HG03097 (cell line): ENCODE results near the gene TRIM49.
"Not testable (repeated sequence)": the region's sequence is repeated elsewhere in the genome, so short reads cannot be mapped to it uniquely, and the experiment has no call there.

Source experiments
- ATAC-seq: cut with Tn5 transposase; IDR thresholded peaks from one replicate; pipeline ENCODE4 v1.9.1; 2021; ENCODE audit not compliant: unreplicated experiment, low FRiP score

TRIM49 gene

GRCh38 chr11:89808475-89808874, at the start of gene TRIM49:
Gene TRIM49 (minus strand): TSS chr11:89808575. CDS start chr11:89804469, 4,106 bp downstream.
- not testable (repeated sequence) for ATAC-seq

GRCh38 chr11:89826694-89827093, 18.3 kb upstream of the TRIM49 start:
- not testable (repeated sequence) for ATAC-seq

- not testable (repeated sequence) for ATAC-seq
These were observed 11.6 kb upstream of the TRIM49 start for GRCh38 chr11:89820008-89820407.

DNA sequence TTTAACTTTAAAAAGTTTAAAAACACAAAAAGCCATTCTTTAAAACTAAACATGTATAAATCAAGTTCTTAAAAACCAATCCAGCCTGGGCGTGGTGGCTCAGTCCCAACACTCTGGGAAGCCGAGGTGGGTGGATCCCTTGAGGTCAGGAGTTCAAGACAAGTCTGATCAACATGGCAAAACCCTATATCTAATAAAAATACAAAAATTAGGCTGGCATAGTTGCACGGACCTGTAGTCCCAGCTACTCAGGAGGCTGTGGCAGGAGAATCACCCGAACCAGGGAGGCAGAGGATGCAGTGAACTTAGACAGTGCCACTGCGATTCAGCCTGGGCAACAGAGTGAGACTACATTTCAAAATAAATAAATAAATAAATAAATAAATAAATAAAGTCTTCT, 5.2 kb upstream of the TRIM49 start:
- ATAC-seq, result not testable (repeated sequence)

GRCh38 chr11:89787506-89788063, 20.8 kb downstream of the TRIM49 start:
- not testable (repeated sequence) for ATAC-seq

- not testable (repeated sequence) for ATAC-seq
These were observed 22.6 kb downstream of the TRIM49 start for GRCh38 chr11:89785726-89786125.

GRCh38 chr11:89750822-89751221, 57.6 kb downstream of the TRIM49 start:
- not testable (repeated sequence) for ATAC-seq
